Adipose tissue (tissue), 3 donors: ENCODE data around the gene DEGS1. TPM values are rescaled to one million over a fixed set of nuclear protein-coding genes. Genes with fewer than 3 reads are reported as not detected.

Experiments used
- H3K27ac ChIP-seq: one replicate; pipeline ENCODE4 v1.5.1; 2013; ENCODE audit warnings: low read depth, low read length
- WGBS, 3 donors: extraction: QIAGEN DNeasy Blood & Tissue Kit; methylation state at CpG; one replicate each; pipeline ENCODE4 v1.1.7; 2013; 5-methylcytosine and 5-hydroxymethylcytosine counted together
- polyA plus RNA-seq, 3 donors: library from polyadenylated mRNA; stranded (reverse); fragments of 200-250 nt; gene quantifications; one replicate each; pipeline ENCODE4 v1.2.3, GENCODE V29; 2013
- donor health status: healthy with polysubstance abuse.
- donor health status: Bipolar disorder and iron deficiency.
- donor health status: healthy.

DEGS1 gene
- polyA plus RNA-seq, 3 donors: 14.3 to 70.8 (median 27.6) TPM

GRCh38 chr1:224238212-224238611 lies 55.2 kb downstream of the DEGS1 start:
- WGBS, 3 donors: 84 to 94% (median 93%) methylated on average over 9 of the region's 9 CpGs
- H3K27ac ChIP-seq: no peak overlapping the region

DNA sequence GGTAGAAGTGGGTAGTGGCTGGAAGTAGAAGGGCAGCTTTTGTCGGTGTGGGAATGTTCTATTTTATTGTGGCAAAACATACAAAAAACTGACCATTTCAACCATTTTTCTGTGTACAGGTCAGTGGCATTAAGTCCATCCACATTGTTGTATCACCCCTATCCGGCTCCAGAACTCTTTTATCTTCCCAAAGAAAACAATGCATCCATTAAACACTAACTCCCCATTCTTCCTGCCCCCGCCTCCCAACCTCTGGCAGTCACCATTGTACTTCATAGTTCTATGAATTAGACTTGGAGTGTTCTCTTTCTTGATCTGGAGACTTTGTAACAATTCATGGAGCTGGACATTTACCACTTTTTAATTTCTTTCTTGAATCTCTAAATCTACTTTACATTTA lies 55.7 kb downstream of the DEGS1 start:
- 74 to 84% (median 74%) methylated on average over 3 of the region's 3 CpGs for WGBS, 3 donors
- no peak overlapping the region for H3K27ac ChIP-seq

Other genes with a start within 250 kb of the DEGS1 start
- gene FBXO28, start 69.1 kb upstream of the DEGS1 start, polyA plus RNA-seq: 10 to 100 TPM in 2 of 3 donors, 1 to 10 TPM in 1; 4.6 to 12.2 (median 10.3) TPM
- 10 to 100 TPM in 2 of 3 donors, 1 to 10 TPM in 1; 9.1 to 16.2 (median 10.5) TPM for gene NVL, start 146.9 kb downstream of the DEGS1 start, polyA plus RNA-seq
- 10 to 100 TPM; 34.2 to 84.1 (median 35.5) TPM for gene CNIH4, start 173.6 kb downstream of the DEGS1 start, polyA plus RNA-seq